Endothelial cell of umbilical vein (primary cell): Measurements from ENCODE around the gene PIP4K2C. TPM values are rescaled to one million over a fixed set of nuclear protein-coding genes. Genes with fewer than 3 reads are reported as not detected.

Experiments used
- BruUV-seq: library from RNA; stranded (reverse); fragments of 400-500 nt; replicated peaks from 2 replicates; lab custom pipeline; 2021; lab: Mats Ljungman, UMichigan
- CTCF ChIA-PET: fragments of 300-600, 350-600 bp; sonication (Branson Sonifier 250); formaldehyde crosslinking; loops from one replicate; lab custom pipeline; 2021; ENCODE audit warnings: antibody characterized with exemption, inconsistent platforms; lab: Charles Lee
- POLR2A ChIA-PET: fragments of 300-600, 350-600 bp; sonication (Branson Sonifier 250); formaldehyde crosslinking; loops from one replicate; lab custom pipeline; 2021; ENCODE audit warnings: antibody characterized with exemption, inconsistent platforms; lab: Charles Lee
- DNase-seq: peaks from one replicate; pipeline ENCODE4 v3.0.0-alpha.2; 2011; ENCODE audit warnings: low read depth, low spot score
- FAIRE-seq: peaks from 2 replicates; lab custom pipeline; 2011; peaks lifted over from hg19 to GRCh38; lab: Jason Lieb, UNC
- H2AFZ ChIP-seq: 2 replicates; pipeline ENCODE4 v1.6.0; 2012; ENCODE audit warnings: low read depth, low read length, control low read depth, inconsistent platforms
- H3K27ac ChIP-seq: 2 replicates; pipeline ENCODE4 v1.5.1; 2011; ENCODE audit warnings: low read depth, mild to moderate bottlenecking, control low read depth, low read length, moderate library complexity; ENCODE audit not compliant: insufficient read depth
- H3K27me3 ChIP-seq, 2 experiments: 2 replicates each; pipeline versions ENCODE4 v1.6.0 to v1.6.1; 2011; ENCODE audit warnings: low read length in 2 of 2, mixed read lengths in 1 of 2; ENCODE audit not compliant: control insufficient read depth in 2 of 2, insufficient read depth in 2 of 2
- H3K36me3 ChIP-seq, 2 experiments: 2 replicates in 1 of 2; 3 replicates in 1 of 2; pipeline ENCODE4 v1.5.1; 2011; ENCODE audit warnings: low read length in 2 of 2, mild to moderate bottlenecking in 1 of 2, moderate library complexity in 1 of 2; ENCODE audit not compliant: control insufficient read depth in 2 of 2, insufficient read depth in 2 of 2; ENCODE audit errors: extremely low read depth in 1 of 2
- H3K4me1 ChIP-seq: 3 replicates; pipeline ENCODE4 v1.5.1; 2011; ENCODE audit warnings: mild to moderate bottlenecking, low read length; ENCODE audit not compliant: control insufficient read depth, insufficient read depth; ENCODE audit errors: extremely low read depth
- H3K4me2 ChIP-seq: 2 replicates; pipeline ENCODE4 v1.6.1; 2011; ENCODE audit warnings: low read length, control low read depth, mixed read lengths; ENCODE audit not compliant: insufficient read depth
- H3K4me3 ChIP-seq, 3 experiments: fragments of 200-600 bp in 1 of 3; sonication (generic), shearing (Covaris generic) in 1 of 3; replicated peaks in 1 of 3; 2 replicates each; pipeline ENCODE4 v1.5.1; 2011 to 2016; ENCODE audit warnings: control low read depth in 3 of 3, low read length in 3 of 3, mild to moderate bottlenecking in 2 of 3, inconsistent platforms in 1 of 3, low read depth in 1 of 3, moderate library complexity in 1 of 3; ENCODE audit not compliant: insufficient read depth in 1 of 3
- H3K79me2 ChIP-seq: 2 replicates; pipeline ENCODE4 v1.6.0; 2012; ENCODE audit warnings: low read length, inconsistent platforms; ENCODE audit not compliant: control insufficient read depth, insufficient read depth
- H3K9ac ChIP-seq: replicated peaks from 2 replicates; pipeline ENCODE3; 2011; ENCODE audit warnings: low read length, control low read depth; ENCODE audit not compliant: insufficient read depth; ENCODE audit errors: extremely low read depth
- H3K9me1 ChIP-seq: replicated peaks from 3 replicates; pipeline ENCODE4 v1.6.0; 2011; ENCODE audit warnings: mild to moderate bottlenecking, low read length; ENCODE audit not compliant: control insufficient read depth, insufficient read depth; ENCODE audit errors: extremely low read depth
- H3K9me3 ChIP-seq: replicated peaks from 2 replicates; pipeline ENCODE4 v1.5.1; 2012; ENCODE audit warnings: low read length, inconsistent platforms; ENCODE audit not compliant: control insufficient read depth, insufficient read depth
- H4K20me1 ChIP-seq: replicated peaks from 2 replicates; pipeline ENCODE3; 2011; ENCODE audit warnings: mild to moderate bottlenecking, low read length; ENCODE audit not compliant: control insufficient read depth, insufficient read depth; ENCODE audit errors: extremely low read depth
- CTCF ChIP-seq, 2 donors: IDR thresholded peaks; 1 replicate in 1 of 2; 2 replicates in 1 of 2; pipeline ENCODE4 v1.5.1; 2011; ENCODE audit warnings: low read length in 2 of 2, mild to moderate bottlenecking in 2 of 2, moderate library complexity in 2 of 2, control low read depth in 1 of 2, inconsistent platforms in 1 of 2, low read depth in 1 of 2; ENCODE audit not compliant: insufficient read depth in 1 of 2; ENCODE audit errors: extremely low read depth in 1 of 2
- EZH2 ChIP-seq: IDR thresholded peaks from 2 replicates; pipeline ENCODE4 v1.6.1; 2012; ENCODE audit warnings: borderline replicate concordance, low read depth, mild to moderate bottlenecking, moderate library complexity, low read length, inconsistent platforms; ENCODE audit not compliant: severe bottlenecking
- FOS ChIP-seq: IDR thresholded peaks from 2 replicates; pipeline ENCODE4 v1.6.1; 2011; ENCODE audit warnings: mild to moderate bottlenecking, low read length, moderate library complexity, borderline replicate concordance; ENCODE audit not compliant: insufficient read depth
- GATA2 ChIP-seq: IDR thresholded peaks from 2 replicates; pipeline ENCODE4 v1.7.0; 2011; ENCODE audit warnings: low read depth, mild to moderate bottlenecking, moderate library complexity, mixed read lengths, low read length; ENCODE audit not compliant: insufficient read length, insufficient read depth
- JUN ChIP-seq: IDR thresholded peaks from 2 replicates; pipeline ENCODE4 v1.6.1; 2011; ENCODE audit warnings: borderline replicate concordance, low read depth; ENCODE audit not compliant: insufficient read length, insufficient read depth
- MAX ChIP-seq: IDR thresholded peaks from 2 replicates; pipeline ENCODE4 v1.6.1; 2011; ENCODE audit not compliant: insufficient read depth, insufficient read length
- MYC ChIP-seq: IDR thresholded peaks from one replicate; pipeline ENCODE4 v1.6.1; 2011; ENCODE audit warnings: mild to moderate bottlenecking, low read depth, low read length
- POLR2A ChIP-seq: IDR thresholded peaks from 2 replicates; pipeline ENCODE4 v1.6.1; 2012; ENCODE audit warnings: low read depth, mild to moderate bottlenecking, control low read depth, low read length
- POLR2AphosphoS5 ChIP-seq: IDR thresholded peaks from 2 replicates; pipeline ENCODE4 v1.6.1; 2012; ENCODE audit warnings: low read depth, mild to moderate bottlenecking, control low read depth, low read length, moderate library complexity; ENCODE audit not compliant: insufficient read depth
- dilution Hi-C: fragments of 300-500 bp; cut with MboI; formaldehyde crosslinking; loops from one replicate; pipeline ENCODE4 v1.15.0; 2019; ENCODE audit warnings: low sequenced_read_pairs; ENCODE audit not compliant: extremely low pct_ligation_motif_present
- intact Hi-C: fragments of 100-400 bp; cut with micrococcal nuclease; formaldehyde crosslinking; loops from one replicate; pipeline ENCODE4 v1.10.0; 2022
- polyA plus RNA-seq, 4 experiments: library from polyadenylated mRNA; depleted of rRNA in 3 of 4; stranded (reverse) in 3 of 4; unstranded in 1 of 4; fragments of >200 nt; gene quantifications; 2 replicates each; pipeline versions ENCODE4 v1.2.1 to v1.2.3, GENCODE V29; 2011 to 2012; ENCODE audit warnings: missing spikeins in 1 of 4
- total RNA-seq: library from RNA; stranded (reverse); gene quantifications from 2 replicates; pipeline ENCODE4 v1.2.3, GENCODE V29; 2021

Gene PIP4K2C
- total and polyA plus RNA-seq, 2 donors (not counting 3 experiments of a cell fraction or from before 2014, with no cell fraction given): 10.5 to 11.5 TPM

GRCh38 chr12:57637364-57637763, 46.4 kb downstream of the PIP4K2C start:
- H3K36me3 ChIP-seq: no peaks in the 10 kb centered on the region
- ChIA-PET CTCF (interaction anchor here (1.0 to 3.3 kb wide), 4 partner anchors 14 to 62 kb away, joined by 3 to 28 read pairs (median 4); no protein-coding TSS in a partner anchor), POLR2A (no interaction called here)
- no peaks in the 10 kb centered on the region for H3K9me1 ChIP-seq
- H3K27me3 ChIP-seq: peaks cover 18 to 26% of the 10 kb centered on the region in 2 experiments
- intact Hi-C loops (no loop called here), dilution Hi-C loops (no loop called here)
- no peak for FAIRE-seq
- no peak for DNase-seq
- H3K79me2 ChIP-seq: no peaks in the 10 kb centered on the region
- H3K4me1 ChIP-seq: no peaks in the 10 kb centered on the region
- H4K20me1 ChIP-seq: no peaks in the 10 kb centered on the region
- H2AFZ ChIP-seq: no peak overlapping the region
- no peak overlapping the region for H3K4me2 ChIP-seq
- H3K9ac ChIP-seq: no peak overlapping the region
- TF ChIP-seq EZH2 (no peak), POLR2AphosphoS5 (no peak), POLR2A (no peak), FOS (no peak), MYC (no peak), JUN (no peak), CTCF (IDR thresholded peaks at IDR 0.05; ENCODE audit: extremely low read depth in 1 of 2, insufficient read depth in 1 of 2, low read depth in 1 of 2, low read length in 2 of 2) (no peak), MAX (no peak), GATA2 (no peak)
- H3K4me3 ChIP-seq: no peak overlapping the region
- no peak overlapping the region for H3K27ac ChIP-seq
- no TSS peak for BruUV-seq
- H3K9me3 ChIP-seq: no peaks in the 10 kb centered on the region
